HepG2 (cell line): ENCODE data around the gene TMC8. TPM values are rescaled to one million over a fixed set of nuclear protein-coding genes. Genes with fewer than 3 reads are reported as not detected.

Experiments used
- CERS6 ChIP-seq: sonication (generic); formaldehyde crosslinking; IDR thresholded peaks from 2 replicates; pipeline ENCODE4 v1.5.0; 2020; ENCODE audit warnings: missing genetic modification reagents
- ELF1 ChIP-seq: sonication (generic); formaldehyde crosslinking; IDR thresholded peaks from 2 replicates; pipeline ENCODE4 v1.4.0; 2020; ENCODE audit warnings: missing genetic modification reagents
- GFI1 ChIP-seq: sonication (generic); formaldehyde crosslinking; IDR thresholded peaks from 2 replicates; pipeline ENCODE4 v1.5.0; 2020; ENCODE audit warnings: missing genetic modification reagents, mild to moderate bottlenecking, borderline replicate concordance
- GTF3A ChIP-seq: sonication (generic); formaldehyde crosslinking; conservative IDR thresholded peaks from 2 replicates; pipeline ENCODE4 v1.4.0; 2020; ENCODE audit warnings: mild to moderate bottlenecking, missing genetic modification reagents
- HCFC1 ChIP-seq: fragments of 150-350 bp; IDR thresholded peaks from 2 replicates; pipeline ENCODE4 v1.6.1; 2014; ENCODE audit warnings: low read depth, low read length
- HNRNPL ChIP-seq: fragments of 200-400 bp; formaldehyde crosslinking; IDR thresholded peaks from 2 replicates; pipeline ENCODE4 v1.6.1; 2017; ENCODE audit warnings: mild to moderate bottlenecking, low read depth, low read length
- HNRNPLL ChIP-seq: fragments of 200-400 bp; formaldehyde crosslinking; IDR thresholded peaks from 2 replicates; pipeline ENCODE4 v1.6.1; 2017; ENCODE audit warnings: mild to moderate bottlenecking, low read depth, low read length; ENCODE audit not compliant: poor library complexity, severe bottlenecking
- SCMH1 ChIP-seq: sonication (generic); formaldehyde crosslinking; IDR thresholded peaks from 2 replicates; pipeline ENCODE4 v1.9.0; 2021; ENCODE audit warnings: missing genetic modification reagents, mild to moderate bottlenecking, borderline replicate concordance
- TEAD2 ChIP-seq: sonication (generic); formaldehyde crosslinking; IDR thresholded peaks from 2 replicates; pipeline ENCODE4 v1.9.0; 2021; ENCODE audit warnings: missing genetic modification reagents
- TERF1 ChIP-seq: sonication (generic); formaldehyde crosslinking; IDR thresholded peaks from 2 replicates; pipeline ENCODE4 v1.8.0; 2022; ENCODE audit warnings: mild to moderate bottlenecking, missing genetic modification reagents, moderate library complexity
- ZBTB43 ChIP-seq: sonication (generic); formaldehyde crosslinking; conservative IDR thresholded peaks from 2 replicates; pipeline ENCODE4 v1.4.0; 2020; ENCODE audit warnings: missing genetic modification reagents
- ZFP82 ChIP-seq: sonication (generic); formaldehyde crosslinking; IDR thresholded peaks from 2 replicates; pipeline ENCODE4 v1.5.1; 2020; ENCODE audit warnings: mild to moderate bottlenecking, missing genetic modification reagents, borderline replicate concordance
- ZNF260 ChIP-seq: sonication (generic); formaldehyde crosslinking; IDR thresholded peaks from 2 replicates; pipeline ENCODE4 v1.4.0; 2020; ENCODE audit warnings: missing genetic modification reagents, low read depth, mild to moderate bottlenecking, borderline replicate concordance
- ZNF468 ChIP-seq: sonication (generic); formaldehyde crosslinking; IDR thresholded peaks from 2 replicates; pipeline ENCODE4 v1.8.0; 2022; ENCODE audit warnings: mild to moderate bottlenecking, moderate library complexity, missing genetic modification reagents
- ZNF556 ChIP-seq: sonication (generic); formaldehyde crosslinking; IDR thresholded peaks from 2 replicates; pipeline ENCODE4 v1.4.0; 2020; ENCODE audit warnings: mild to moderate bottlenecking, missing genetic modification reagents, borderline replicate concordance
- polyA plus RNA-seq, 8 experiments: library from polyadenylated mRNA; depleted of rRNA in 3 of 8; stranded (reverse) in 7 of 8; unstranded in 1 of 8; fragments of >200 nt; fragmentation: Illumina TruSeq in 4 of 8; extraction: Trizol in 4 of 8; gene quantifications; 2 replicates each; pipeline versions ENCODE4 v1.2.1 to v1.2.3, GENCODE V29; 2011 to 2016; ENCODE audit warnings: low read depth in 4 of 8, missing spikeins in 1 of 8, mixed read lengths in 1 of 8; ENCODE audit not compliant: insufficient read depth in 1 of 8
- total RNA-seq, 5 experiments: library from RNA; depleted of rRNA; stranded (reverse); fragments of >200 nt; fragmentation: Illumina TruSeq; extraction: Trizol; gene quantifications; 2 replicates each; pipeline ENCODE4 v1.2.3, GENCODE V29; 2016; ENCODE audit warnings: low read depth in 1 of 5
- TF ChIP-seq, protein P1 (sequence below): IDR thresholded peaks from 2 replicates; pipeline ENCODE4 v1.6.1; 2016; ENCODE audit warnings: low read depth, missing genetic modification reagents, missing compliant biosample characterization
- TF ChIP-seq, protein P2 (sequence below): sonication (generic); formaldehyde crosslinking; IDR thresholded peaks from 2 replicates; pipeline ENCODE4 v1.5.0; 2020; ENCODE audit warnings: missing genetic modification reagents

TMC8 gene
- total and polyA plus RNA-seq, 2 of the 13 experiments (the other 11 are each of a cell fraction or from before 2014, with no cell fraction given): 0.53 to 7.8 TPM

GRCh38 chr17:78127888-78128550 is 2.6 kb upstream of the TMC8 start (continued):
- TF ChIP-seq, protein P1, sequence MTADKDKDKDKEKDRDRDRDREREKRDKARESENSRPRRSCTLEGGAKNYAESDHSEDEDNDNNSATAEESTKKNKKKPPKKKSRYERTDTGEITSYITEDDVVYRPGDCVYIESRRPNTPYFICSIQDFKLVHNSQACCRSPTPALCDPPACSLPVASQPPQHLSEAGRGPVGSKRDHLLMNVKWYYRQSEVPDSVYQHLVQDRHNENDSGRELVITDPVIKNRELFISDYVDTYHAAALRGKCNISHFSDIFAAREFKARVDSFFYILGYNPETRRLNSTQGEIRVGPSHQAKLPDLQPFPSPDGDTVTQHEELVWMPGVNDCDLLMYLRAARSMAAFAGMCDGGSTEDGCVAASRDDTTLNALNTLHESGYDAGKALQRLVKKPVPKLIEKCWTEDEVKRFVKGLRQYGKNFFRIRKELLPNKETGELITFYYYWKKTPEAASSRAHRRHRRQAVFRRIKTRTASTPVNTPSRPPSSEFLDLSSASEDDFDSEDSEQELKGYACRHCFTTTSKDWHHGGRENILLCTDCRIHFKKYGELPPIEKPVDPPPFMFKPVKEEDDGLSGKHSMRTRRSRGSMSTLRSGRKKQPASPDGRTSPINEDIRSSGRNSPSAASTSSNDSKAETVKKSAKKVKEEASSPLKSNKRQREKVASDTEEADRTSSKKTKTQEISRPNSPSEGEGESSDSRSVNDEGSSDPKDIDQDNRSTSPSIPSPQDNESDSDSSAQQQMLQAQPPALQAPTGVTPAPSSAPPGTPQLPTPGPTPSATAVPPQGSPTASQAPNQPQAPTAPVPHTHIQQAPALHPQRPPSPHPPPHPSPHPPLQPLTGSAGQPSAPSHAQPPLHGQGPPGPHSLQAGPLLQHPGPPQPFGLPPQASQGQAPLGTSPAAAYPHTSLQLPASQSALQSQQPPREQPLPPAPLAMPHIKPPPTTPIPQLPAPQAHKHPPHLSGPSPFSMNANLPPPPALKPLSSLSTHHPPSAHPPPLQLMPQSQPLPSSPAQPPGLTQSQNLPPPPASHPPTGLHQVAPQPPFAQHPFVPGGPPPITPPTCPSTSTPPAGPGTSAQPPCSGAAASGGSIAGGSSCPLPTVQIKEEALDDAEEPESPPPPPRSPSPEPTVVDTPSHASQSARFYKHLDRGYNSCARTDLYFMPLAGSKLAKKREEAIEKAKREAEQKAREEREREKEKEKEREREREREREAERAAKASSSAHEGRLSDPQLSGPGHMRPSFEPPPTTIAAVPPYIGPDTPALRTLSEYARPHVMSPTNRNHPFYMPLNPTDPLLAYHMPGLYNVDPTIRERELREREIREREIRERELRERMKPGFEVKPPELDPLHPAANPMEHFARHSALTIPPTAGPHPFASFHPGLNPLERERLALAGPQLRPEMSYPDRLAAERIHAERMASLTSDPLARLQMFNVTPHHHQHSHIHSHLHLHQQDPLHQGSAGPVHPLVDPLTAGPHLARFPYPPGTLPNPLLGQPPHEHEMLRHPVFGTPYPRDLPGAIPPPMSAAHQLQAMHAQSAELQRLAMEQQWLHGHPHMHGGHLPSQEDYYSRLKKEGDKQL (CRISPR knock-in tag): no peak
- TF ChIP-seq HNRNPL (no peak), GFI1 (0 out of 2 replicates have a peak, but pooled peaks have one; percentile 7), TERF1 (no peak; the same call in 1 of the 2 replicates), HCFC1 (no peak), HNRNPLL (peak; percentile 32), ELF1 (no peak), ZNF468 (CRISPR knock-in tag) (no peak), TEAD2 (CRISPR knock-in tag) (no peak), ZBTB43 (no peak), ZFP82 (CRISPR knock-in tag) (no peak; the same call in 1 of the 2 replicates), GTF3A (CRISPR knock-in tag) (no peak), ZNF556 (CRISPR knock-in tag) (no peak), SCMH1 (CRISPR knock-in tag) (no peak), ZNF260 (CRISPR knock-in tag) (no peak), CERS6 (CRISPR knock-in tag) (no peak)
- TF ChIP-seq, protein P2, sequence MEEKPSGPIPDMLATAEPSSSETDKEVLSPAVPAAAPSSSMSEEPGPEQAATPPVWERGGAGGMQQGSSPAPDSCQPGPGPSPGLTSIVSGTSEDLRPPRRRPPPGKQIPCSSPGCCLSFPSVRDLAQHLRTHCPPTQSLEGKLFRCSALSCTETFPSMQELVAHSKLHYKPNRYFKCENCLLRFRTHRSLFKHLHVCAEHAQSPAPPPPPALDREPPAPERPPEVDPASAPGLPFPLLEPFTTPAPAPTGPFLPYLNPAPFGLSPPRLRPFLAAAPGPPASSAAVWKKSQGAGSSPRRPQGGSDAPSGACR (CRISPR knock-in tag): no peak; the same call in 1 of the 2 replicates
